Left lobe of liver (tissue), 2 donors: Measurements from ENCODE around the gene EEF1AKMT2. TPM values are rescaled to one million over a fixed set of nuclear protein-coding genes. Genes with fewer than 3 reads are reported as not detected.

Experiments used
- ATAC-seq: fragments of 200-7000 bp; cut with Tn5 transposase; one replicate; pipeline ENCODE4 v1.9.1; 2020; ENCODE audit warnings: mild to moderate bottlenecking, moderate library complexity
- DNase-seq: peaks from one replicate; pipeline ENCODE4 v3.0.0-alpha.2; 2020; ENCODE audit warnings: low spot score
- total RNA-seq: library from RNA; stranded (reverse); gene quantifications from one replicate; pipeline ENCODE4 v1.2.1, GENCODE V29; 2021
- donor health status: DM: no; HTN: no; CAD: no; lungs with moderate emphysema.
- donor health status: DM: no; HTN: yes; CAD: no.

Gene EEF1AKMT2
- total RNA-seq, 1 donor from 2014 or later = 6.8 TPM

GRCh38 chr10:124739119-124739921 is 52.4 kb downstream of the EEF1AKMT2 start:
- ATAC-seq (no peak), DNase-seq (no peak)

GRCh38 chr10:124738441-124738840 is 53.2 kb downstream of the EEF1AKMT2 start:
- no peak for ATAC-seq
- DNase-seq = no peak

GRCh38 chr10:124737708-124738107 is 54.0 kb downstream of the EEF1AKMT2 start:
- no peak for ATAC-seq
- DNase-seq = no peak

DNA sequence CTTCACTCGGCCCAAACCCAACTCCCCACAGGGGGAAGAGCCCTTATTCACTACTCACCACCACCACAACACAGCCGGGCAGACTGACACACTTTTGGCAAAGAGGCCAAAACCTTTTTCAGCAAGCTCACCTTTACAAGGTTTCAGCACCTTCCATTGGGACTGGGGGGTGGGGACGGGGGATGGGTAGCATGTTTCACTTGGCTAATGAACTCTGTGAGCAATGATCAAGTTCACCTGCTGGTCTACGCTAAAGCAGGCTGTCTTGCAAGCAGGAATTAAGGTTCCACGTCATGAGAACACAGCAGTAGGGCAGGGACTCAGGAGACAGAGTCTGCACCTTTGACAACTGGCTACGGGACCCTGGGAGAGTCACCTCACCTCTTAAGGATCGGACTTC is 54.5 kb downstream of the EEF1AKMT2 start:
- no peak for ATAC-seq

GRCh38 chr10:124736491-124737136 is 55.1 kb downstream of the EEF1AKMT2 start:
- ATAC-seq (peak; percentile 80), DNase-seq (peak; percentile 85)

More for the DNA sequence above, 54.5 kb downstream of the EEF1AKMT2 start:
- no peak for DNase-seq

DNA sequence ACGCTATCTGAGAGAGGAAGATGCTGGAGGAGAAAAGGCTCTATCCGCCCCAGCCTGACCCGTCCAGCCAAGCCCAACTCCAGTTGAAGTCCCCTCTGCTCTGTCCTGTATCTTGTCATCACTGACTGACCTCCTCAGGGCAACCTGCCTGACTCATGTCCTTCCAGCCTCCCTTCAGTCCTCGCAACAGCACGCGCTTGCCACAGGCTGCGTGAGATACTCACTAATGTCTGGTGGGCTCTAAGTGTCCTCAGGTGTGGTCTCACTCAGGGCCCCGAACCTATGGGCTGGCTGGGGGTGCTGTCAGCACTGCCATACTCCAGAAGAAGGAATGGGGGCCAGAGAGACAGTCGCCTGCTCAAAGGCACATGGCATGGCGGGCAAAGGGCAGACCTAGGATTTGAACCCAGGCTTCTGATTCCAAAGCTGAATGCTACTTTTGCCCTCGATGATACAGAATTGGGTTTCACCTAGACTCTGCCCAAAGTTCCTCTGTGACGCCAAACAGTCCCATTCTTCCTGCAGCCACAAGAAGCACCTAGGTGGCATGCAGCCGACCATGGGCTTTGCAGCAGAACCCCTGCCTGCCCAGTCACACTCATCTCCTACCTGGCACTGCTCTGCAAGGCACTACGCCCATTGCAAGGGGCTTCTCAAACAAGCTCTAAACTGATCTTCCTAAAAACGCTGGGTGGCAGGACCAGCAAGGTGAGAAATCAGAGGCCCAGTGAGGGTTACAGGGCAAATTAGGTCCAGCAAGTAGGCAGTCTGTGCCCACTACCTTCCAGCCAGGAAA is 56.0 kb downstream of the EEF1AKMT2 start:
- DNase-seq = no peak
- ATAC-seq = no peak

DNA sequence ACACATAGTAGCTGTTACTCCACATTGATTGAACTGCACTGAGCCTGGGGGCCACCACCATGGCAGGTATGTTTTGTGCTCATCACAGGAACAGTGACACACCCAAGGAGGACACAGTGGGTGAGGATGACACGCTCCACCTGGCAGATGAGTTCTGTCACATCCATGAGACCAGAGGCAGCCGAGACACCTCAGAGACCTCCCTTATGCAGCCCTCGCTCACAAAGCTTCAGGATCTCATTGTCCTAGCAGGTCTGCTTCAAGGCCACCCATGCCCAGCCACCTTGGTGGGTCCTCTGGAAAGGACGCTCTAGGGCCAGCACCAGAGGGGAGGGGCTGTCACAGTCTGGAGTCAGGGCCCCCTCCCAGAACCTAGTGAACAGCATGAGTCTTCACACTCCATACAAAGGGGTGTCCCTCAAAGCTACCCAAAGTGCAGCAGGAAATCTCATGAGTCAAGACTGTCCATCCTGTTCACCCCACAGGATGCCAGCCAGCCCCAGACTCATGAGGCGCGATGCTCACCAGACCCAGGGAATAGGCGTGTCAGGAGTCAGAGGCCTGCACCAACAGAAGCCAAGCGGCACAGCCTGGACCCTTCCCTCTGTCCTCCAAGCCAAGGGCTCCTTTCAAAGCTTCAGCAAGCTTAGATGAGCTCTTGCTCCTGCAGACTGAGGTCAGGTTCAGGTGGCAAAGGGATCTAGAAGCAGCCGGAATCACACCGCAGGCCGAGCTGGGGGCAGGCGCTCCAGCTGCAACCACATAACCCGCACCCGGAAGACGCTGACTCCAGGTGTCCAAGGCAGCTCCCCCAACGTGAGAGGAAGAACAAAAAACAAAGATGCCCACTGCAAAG is 57.1 kb downstream of the EEF1AKMT2 start:
- DNase-seq = no peak
- ATAC-seq = no peak

- ATAC-seq (no peak), DNase-seq (no peak)
Measured at GRCh38 chr10:124733571-124734245, 58.0 kb downstream of the EEF1AKMT2 start.

- no peak for ATAC-seq
- no peak for DNase-seq
Measured at GRCh38 chr10:124732931-124733570, 58.6 kb downstream of the EEF1AKMT2 start.

- DNase-seq (peak; percentile 37), ATAC-seq (no peak)
Measured at GRCh38 chr10:124731551-124731950, 60.1 kb downstream of the EEF1AKMT2 start.

DNA sequence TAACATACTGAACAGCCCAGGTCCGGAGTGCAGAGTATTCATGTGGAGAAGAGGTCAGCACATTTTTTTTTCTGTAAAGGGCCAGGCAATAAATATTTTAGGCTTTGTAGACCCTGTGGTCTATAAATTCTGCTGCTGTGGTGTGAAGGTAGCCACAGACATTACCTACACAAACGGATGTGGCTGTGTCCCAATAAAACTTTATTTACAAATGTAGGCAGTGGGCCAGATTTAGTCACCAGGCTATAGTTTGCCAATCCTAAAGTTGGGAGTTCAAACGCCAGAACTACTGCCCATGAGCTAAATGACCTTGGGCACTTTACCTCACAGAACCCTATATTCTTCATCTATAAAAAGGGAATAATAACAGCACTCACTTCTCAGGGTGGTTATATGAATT is 60.9 kb downstream of the EEF1AKMT2 start:
- DNase-seq (no peak), ATAC-seq (no peak)

DNA sequence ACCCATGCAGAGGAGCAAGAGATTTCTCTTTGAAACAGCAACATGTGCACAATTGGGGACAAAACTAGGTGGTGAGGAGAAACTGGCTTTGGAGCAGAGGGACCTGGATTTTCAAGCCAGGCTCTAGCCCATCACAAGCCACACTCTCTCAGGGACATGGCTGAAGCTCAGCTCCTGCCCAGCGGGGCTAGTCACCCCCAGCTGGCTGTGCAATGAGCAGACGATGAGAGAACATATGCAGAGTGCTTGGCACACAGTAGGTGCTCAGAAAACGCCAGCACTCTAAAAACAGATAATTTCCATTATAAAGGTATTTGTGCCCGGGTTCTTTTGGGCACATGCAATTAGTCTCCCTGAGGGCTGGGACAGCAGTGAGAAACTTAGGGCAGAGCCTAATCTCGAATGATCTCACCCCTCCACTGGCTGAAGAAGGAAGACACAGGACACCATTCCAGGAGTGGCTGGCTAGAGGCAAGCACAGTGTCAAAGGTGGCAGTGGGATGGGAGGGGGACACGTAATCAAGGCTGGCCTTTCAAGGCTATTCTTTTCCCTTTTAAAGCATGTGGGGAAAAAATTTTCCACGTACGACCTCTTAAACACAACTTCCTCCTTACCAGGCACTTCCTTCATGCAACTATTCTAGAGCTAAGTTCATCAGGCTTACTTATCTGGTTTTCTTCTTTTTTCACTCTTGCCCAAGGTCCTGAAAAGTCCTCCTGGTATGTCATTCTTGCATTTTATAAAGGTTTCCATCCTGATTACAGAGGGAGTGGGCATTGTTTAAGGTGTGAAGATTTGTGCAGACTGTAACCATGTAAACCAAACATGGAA is 62.6 kb downstream of the EEF1AKMT2 start:
- ATAC-seq = peak; percentile 25
- no peak for DNase-seq

DNA sequence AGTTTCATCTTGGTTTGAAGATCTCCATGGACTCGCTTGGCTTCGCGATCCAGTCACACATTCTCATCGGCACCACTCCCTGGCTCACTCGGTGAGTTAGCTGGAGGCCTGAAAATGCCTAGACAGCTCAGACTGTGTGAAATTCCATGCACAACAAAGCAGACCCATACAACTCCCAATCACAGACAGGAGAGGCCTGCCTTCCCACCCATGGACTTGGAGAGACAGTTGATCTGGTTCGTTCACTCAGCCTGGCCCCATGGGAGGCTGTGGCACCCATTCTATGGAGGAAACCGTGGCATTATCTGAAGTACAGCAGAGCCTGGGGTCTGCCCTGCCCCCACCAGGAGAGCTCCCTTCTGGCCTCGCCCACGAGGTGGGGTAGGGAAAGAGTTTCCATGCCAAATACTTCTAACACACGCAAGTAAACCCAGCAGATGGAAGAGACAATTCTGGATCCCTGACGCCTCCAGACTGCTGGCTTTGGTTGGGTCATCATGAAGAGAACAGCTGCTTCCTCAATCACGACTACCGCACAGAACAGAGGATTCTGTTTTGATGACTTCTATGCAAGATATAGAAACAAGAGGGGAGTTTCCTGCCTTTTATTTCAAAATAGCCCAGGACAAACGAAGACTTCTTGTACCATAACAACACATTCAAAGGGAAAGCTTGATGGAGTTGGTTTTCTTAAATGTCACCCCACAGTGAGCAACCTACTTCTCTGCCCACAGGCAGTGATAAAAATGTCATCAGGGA is 63.4 kb downstream of the EEF1AKMT2 start:
- DNase-seq (no peak), ATAC-seq (peak; percentile 27)

DNA sequence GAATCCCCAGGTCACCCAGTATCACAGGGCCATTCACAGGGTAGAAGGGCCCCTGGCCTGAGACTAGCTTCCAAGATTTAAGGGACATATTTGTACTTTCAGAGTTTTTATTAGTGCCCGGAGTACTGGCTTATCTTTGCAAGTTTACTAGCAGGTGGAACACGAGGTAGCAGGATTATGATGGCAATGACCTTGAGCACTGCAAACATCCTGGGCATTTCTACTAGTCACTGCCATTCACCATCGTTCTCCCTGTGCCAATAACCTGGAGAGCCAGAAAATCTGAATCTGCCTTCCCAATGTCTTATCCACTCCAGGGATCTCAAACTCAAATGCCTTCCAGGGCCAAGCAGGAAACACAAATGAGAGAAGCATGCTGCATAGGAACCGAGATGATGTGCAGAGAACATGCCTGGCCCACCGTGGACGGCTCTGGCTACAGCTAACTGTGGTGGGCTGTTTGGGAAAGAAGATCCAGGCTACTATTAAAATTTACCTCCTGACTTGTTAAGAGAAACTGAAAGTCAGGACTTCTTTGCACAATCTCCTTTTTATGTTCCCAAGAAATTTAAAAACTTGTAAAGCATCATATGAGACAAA is 64.2 kb downstream of the EEF1AKMT2 start:
- ATAC-seq (no peak), DNase-seq (no peak)

- no peak for DNase-seq
- ATAC-seq = no peak
Measured at GRCh38 chr10:124725791-124726190, 65.9 kb downstream of the EEF1AKMT2 start.

DNA sequence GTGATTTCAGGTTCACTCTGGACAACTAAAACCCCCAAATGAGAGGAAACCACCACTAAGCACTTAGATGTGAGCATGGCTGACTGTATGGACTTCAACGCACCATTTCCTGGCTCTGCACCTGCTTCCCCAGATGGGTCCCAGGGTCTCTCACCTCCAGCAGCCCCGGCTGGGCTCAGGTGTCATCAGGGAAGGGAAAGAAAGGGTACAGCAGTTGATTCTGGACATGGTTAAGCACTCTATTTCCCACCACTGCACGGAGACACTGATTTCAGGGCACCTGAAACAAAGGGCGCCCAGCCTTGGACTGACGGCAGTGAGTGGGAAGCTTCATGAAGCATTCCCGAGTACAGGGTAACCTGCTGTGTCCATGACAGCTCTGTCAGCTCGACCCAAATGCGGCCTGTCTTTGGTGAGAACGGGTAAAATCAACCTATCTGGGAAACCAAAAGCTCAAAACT is 66.5 kb downstream of the EEF1AKMT2 start:
- ATAC-seq (no peak), DNase-seq (no peak)

GRCh38 chr10:124724279-124725027 is 67.2 kb downstream of the EEF1AKMT2 start:
- DNase-seq (no peak), ATAC-seq (no peak)
